GM21717 (cell line): ENCODE measurements around the gene CCNYL1.
A peak's percentile ranks its signal among the peaks of the same experiment; 100 is the strongest.

Experiments used
- ATAC-seq: cut with Tn5 transposase; IDR thresholded peaks from one replicate; pipeline ENCODE4 v1.9.1; 2021; ENCODE audit warnings: mild to moderate bottlenecking, moderate library complexity; ENCODE audit not compliant: unreplicated experiment

Gene CCNYL1

GRCh38 chr2:207764096-207764630 is 52.7 kb downstream of the CCNYL1 start:
- no peak for ATAC-seq

GRCh38 chr2:207765547-207765946 is 54.1 kb downstream of the CCNYL1 start:
- ATAC-seq: no peak

- ATAC-seq: no peak
Observed at GRCh38 chr2:207766041-207766551, 54.7 kb downstream of the CCNYL1 start.

GRCh38 chr2:207766697-207767460 is 55.4 kb downstream of the CCNYL1 start:
- ATAC-seq: no peak

GRCh38 chr2:207767461-207768167 is 56.2 kb downstream of the CCNYL1 start:
- no peak for ATAC-seq

GRCh38 chr2:207768168-207768865 is 56.9 kb downstream of the CCNYL1 start:
- ATAC-seq: no peak

GRCh38 chr2:207768866-207769596 is 57.6 kb downstream of the CCNYL1 start:
- peak; percentile 18 for ATAC-seq

GRCh38 chr2:207770602-207771404 is 59.4 kb downstream of the CCNYL1 start:
- no peak for ATAC-seq

GRCh38 chr2:207771421-207771820 is 60.0 kb downstream of the CCNYL1 start:
- ATAC-seq: no peak

GRCh38 chr2:207772081-207772843 is 60.8 kb downstream of the CCNYL1 start:
- ATAC-seq: no peak

- no peak for ATAC-seq
Observed at GRCh38 chr2:207772844-207773205, 61.4 kb downstream of the CCNYL1 start.

- ATAC-seq: no peak
Observed at GRCh38 chr2:207775473-207775872, 64.0 kb downstream of the CCNYL1 start.

- ATAC-seq: no peak
Observed at GRCh38 chr2:207777124-207777523, 65.7 kb downstream of the CCNYL1 start.

GRCh38 chr2:207778298-207778882 is 67.0 kb downstream of the CCNYL1 start:
- no peak for ATAC-seq

- ATAC-seq: no peak
Observed at GRCh38 chr2:207779523-207779922, 68.1 kb downstream of the CCNYL1 start.

- no peak for ATAC-seq
Observed at GRCh38 chr2:207782238-207783030, 71.0 kb downstream of the CCNYL1 start.

GRCh38 chr2:207783514-207783913 is 72.1 kb downstream of the CCNYL1 start:
- no peak for ATAC-seq

- ATAC-seq: no peak
Observed at GRCh38 chr2:207784898-207785297, 73.5 kb downstream of the CCNYL1 start.
